NCI-H2107 treated with DMSO at 0.1 percent for 48 hours (cell line): ENCODE results near the gene ECD.

Experiments
- DNase-seq: peaks from one replicate; lab custom pipeline; 2025; ENCODE audit not compliant: unreplicated experiment; lab: John Stamatoyannopoulos, UW

ECD gene

GRCh38 chr10:73099141-73099540, 68.7 kb downstream of the ECD start:
- DNase-seq: no peak

- no peak for DNase-seq
Measured at GRCh38 chr10:73097305-73097670, 70.5 kb downstream of the ECD start.

GRCh38 chr10:73096449-73097304, 71.1 kb downstream of the ECD start, which contains the start of gene P4HA1:
Gene P4HA1 (minus strand): TSS chr10:73096866. CDS start chr10:73074883, 21,983 bp downstream.
- DNase-seq: peak; percentile 72

DNA sequence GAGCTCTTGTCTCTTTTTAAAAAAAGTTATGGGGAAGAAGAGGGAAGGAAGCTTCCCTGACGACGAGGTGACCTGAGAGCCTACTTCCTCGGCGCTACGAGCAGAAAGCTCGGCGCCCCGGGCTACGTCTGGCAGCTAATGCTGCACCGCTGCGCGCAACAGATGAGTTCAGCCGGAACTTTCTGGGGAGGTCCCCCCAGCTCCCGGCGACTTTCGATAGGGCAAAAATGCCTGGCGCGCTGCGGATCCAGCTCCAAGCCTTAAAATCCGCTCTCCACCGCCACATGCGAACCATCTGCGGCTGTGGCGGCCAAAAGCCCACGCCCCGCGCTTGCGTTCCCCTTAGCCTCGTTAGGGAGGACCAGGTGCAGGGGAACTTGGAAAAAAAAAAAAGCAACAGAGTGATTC, 71.8 kb downstream of the ECD start:
- DNase-seq: no peak

- DNase-seq: no peak
Measured at GRCh38 chr10:73095481-73096021, 72.3 kb downstream of the ECD start.

DNA sequence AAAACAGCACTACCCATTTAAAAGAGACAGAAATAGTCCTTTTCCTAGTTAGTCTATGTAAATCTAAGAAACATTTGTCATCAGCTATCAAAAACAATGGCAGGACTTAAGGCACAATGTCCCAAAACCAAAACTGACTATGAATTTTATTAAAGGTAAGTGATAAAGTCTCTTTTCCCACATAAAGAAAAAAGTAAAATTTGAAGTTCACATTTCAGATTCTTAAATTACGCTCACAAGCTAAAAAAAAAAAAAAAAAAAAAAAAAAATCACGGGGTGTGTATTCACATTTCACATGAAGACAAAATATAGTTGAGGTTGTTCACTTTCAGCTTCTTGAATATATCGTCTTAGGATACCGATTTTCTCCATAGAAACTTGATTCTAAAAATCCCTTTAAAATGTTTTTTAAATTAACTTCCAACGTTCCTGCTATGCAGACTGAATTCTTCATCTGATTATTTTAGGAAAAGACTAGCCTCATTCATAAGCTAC, 72.8 kb downstream of the ECD start:
- DNase-seq: no peak

DNA sequence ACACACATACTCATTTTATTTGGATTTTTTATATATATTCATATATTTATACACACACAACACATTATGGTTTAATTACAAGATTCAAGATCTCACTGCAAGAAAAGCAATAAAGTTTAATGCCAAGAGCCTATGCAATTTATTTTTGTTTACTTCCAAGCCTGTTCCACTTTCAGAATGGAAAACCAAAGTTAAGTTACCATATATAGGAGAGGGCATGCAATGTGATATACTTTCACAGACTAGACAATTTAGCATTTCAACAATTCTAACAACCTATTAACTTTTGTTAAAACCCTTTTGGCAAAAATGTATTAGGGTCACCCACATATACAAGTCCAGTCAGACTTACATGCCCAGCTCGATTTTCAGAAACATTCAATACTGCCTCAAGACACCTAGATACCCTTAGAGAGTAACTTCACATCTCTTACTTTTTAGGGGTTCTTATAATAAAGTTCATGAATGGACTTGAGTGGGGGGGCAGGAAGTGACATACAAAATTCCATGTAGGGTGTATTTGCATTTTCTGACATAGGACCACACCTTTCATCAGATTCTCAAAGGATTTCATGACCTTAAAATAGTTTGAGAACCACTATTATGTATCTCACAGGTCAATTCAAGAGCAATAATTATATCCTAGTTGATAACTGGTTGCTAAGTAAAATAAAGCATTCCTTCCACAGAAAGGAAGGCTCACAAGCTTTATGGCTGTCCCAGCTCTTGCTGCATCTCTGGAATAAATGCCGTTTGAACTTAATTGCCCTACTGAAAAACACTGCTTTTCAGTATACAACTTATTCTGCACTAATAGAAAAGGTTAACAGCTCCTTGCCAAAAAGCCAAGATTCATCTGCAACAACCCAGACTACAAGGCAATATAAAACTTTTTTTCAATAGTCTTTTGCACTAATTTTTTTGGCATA, 73.6 kb downstream of the ECD start:
- DNase-seq: no peak

- no peak for DNase-seq
Measured at GRCh38 chr10:73092830-73093229, 75.0 kb downstream of the ECD start.

DNA sequence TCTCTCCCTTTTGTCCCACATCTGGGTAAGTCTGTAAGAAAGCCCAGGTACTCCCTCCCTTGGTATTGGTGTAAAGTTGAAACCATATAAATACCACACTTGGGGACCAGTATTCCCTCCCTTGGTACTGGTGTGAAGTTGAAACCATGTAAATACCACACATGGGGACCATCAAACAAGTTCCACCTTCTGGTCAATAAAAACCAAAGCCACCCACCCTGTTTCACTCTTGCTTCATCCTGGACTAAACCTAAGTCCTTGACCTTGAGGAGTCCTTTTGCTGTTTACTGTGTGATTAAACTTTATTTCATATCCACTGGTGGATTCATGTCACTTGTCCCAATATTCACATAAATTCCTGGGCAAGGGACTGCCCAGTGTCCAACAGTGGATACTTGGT, 79.5 kb downstream of the ECD start:
- DNase-seq: no peak

DNA sequence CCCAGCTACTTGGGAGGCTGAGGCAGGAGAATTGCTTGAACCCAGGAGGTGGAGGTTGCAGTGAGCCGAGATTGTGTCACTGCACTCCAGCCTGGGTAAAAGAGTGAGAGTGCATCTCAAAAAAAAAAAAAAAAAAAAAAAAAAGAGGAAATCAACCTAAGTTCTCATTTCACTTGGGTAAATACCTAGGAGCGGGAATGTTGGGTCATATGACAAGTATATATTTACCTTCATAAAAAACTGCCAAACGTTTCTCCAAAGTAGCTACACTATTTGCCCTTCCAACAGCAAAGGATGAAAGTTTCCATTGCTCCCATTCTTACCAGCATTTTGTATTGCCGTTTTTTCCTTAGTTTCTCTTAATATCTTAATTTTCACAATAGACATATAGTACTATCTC, 81.0 kb downstream of the ECD start:
- no peak for DNase-seq

DNA sequence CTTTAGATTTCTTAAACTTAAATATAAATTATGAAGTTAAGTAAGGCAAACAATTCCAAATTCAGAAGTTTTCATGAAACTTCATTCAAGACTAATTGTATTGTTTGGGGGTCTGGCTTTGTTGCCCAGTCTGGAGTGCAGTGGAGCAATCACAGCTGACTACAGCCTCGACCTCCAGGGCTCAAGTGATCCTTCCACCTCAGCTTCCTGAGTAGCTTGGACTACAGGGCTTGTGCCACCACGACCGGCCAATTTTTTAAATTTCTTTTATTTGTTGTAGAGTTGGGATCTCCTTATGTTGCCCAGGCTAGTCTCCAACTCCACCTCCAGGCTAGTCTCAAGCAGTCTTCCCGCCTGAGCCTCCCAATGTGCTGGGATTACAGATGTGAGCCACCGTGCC, 83.6 kb downstream of the ECD start:
- DNase-seq: no peak
